Peyer's patch (tissue), 4 donors: ENCODE results near the gene OR9A2.

Experiments used
- POLR2A ChIP-seq, 2 donors: fragments of 450-650 bp; IDR thresholded peaks; one replicate each; pipeline ENCODE4 v1.5.1; 2017; ENCODE audit warnings: antibody characterized with exemption in 2 of 2, mild to moderate bottlenecking in 2 of 2, moderate library complexity in 2 of 2
- TF ChIP-seq, protein P1 (sequence below), 6 experiments: fragments of 450-650 bp in 4 of 6; fragments of 200-600 bp in 2 of 6; sonication (generic) in 1 of 6; IDR thresholded peaks; one replicate each; pipeline ENCODE4 v1.5.1; 2017 to 2019; ENCODE audit warnings: antibody characterized with exemption in 6 of 6, mild to moderate bottlenecking in 3 of 6, moderate library complexity in 1 of 6

DNA sequence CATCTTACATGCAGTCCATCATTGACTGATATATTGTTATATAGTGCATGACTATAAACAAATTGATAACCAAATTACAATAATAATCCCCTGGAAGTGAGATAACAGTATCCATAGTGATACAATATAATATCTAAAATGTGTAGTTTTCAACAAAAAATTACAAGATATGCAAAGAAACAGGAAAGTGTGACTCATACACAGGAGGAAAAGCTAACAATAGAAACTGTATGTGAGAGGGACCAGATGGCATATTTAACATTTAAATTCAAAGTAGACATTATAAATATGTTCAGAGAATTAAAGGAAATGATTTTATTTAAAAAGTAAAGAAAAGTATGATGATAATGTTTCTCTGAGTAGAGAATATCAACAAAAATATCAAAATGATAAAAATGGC lies 8.0 kb downstream of the OR9A2 start:
- TF ChIP-seq, protein P1, sequence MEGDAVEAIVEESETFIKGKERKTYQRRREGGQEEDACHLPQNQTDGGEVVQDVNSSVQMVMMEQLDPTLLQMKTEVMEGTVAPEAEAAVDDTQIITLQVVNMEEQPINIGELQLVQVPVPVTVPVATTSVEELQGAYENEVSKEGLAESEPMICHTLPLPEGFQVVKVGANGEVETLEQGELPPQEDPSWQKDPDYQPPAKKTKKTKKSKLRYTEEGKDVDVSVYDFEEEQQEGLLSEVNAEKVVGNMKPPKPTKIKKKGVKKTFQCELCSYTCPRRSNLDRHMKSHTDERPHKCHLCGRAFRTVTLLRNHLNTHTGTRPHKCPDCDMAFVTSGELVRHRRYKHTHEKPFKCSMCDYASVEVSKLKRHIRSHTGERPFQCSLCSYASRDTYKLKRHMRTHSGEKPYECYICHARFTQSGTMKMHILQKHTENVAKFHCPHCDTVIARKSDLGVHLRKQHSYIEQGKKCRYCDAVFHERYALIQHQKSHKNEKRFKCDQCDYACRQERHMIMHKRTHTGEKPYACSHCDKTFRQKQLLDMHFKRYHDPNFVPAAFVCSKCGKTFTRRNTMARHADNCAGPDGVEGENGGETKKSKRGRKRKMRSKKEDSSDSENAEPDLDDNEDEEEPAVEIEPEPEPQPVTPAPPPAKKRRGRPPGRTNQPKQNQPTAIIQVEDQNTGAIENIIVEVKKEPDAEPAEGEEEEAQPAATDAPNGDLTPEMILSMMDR (IDR thresholded peaks at IDR 0.05): no peak
- TF ChIP-seq POLR2A (IDR thresholded peaks at IDR 0.05): no peak
